ENCODE data around the gene TSTD2.
A peak's percentile ranks its signal among the peaks of the same experiment; 100 is the strongest.

TSTD2 gene

GRCh38 chr9:97572892-97573365 lies 60.2 kb downstream of the TSTD2 start:
- no peaks in the 10 kb centered on the region for H3K36me3 ChIP-seq
- no peaks in the 10 kb centered on the region for H3K9me3 ChIP-seq (ENCODE audit: severe bottlenecking)
- no peak overlapping the region for H3K4me3 ChIP-seq (ENCODE audit: low read depth, low read length)
- no peaks in the 10 kb centered on the region for H3K27me3 ChIP-seq (ENCODE audit: insufficient read depth, low read depth, severe bottlenecking)
- no peak overlapping the region for H3K27ac ChIP-seq
- peak; percentile 1 for DNase-seq
- TF ChIP-seq, protein P1, sequence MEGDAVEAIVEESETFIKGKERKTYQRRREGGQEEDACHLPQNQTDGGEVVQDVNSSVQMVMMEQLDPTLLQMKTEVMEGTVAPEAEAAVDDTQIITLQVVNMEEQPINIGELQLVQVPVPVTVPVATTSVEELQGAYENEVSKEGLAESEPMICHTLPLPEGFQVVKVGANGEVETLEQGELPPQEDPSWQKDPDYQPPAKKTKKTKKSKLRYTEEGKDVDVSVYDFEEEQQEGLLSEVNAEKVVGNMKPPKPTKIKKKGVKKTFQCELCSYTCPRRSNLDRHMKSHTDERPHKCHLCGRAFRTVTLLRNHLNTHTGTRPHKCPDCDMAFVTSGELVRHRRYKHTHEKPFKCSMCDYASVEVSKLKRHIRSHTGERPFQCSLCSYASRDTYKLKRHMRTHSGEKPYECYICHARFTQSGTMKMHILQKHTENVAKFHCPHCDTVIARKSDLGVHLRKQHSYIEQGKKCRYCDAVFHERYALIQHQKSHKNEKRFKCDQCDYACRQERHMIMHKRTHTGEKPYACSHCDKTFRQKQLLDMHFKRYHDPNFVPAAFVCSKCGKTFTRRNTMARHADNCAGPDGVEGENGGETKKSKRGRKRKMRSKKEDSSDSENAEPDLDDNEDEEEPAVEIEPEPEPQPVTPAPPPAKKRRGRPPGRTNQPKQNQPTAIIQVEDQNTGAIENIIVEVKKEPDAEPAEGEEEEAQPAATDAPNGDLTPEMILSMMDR (IDR thresholded peaks at IDR 0.05; ENCODE audit: low read depth, low read length): no peak

- H3K27me3 ChIP-seq (ENCODE audit: insufficient read depth, low read depth, severe bottlenecking): no peaks in the 10 kb centered on the region
- TF ChIP-seq, protein P1 (IDR thresholded peaks at IDR 0.05; ENCODE audit: low read depth, low read length): no peak
- H3K4me3 ChIP-seq (ENCODE audit: low read depth, low read length): no peak overlapping the region
- peak; percentile 7 for DNase-seq
- H3K36me3 ChIP-seq: no peaks in the 10 kb centered on the region
- H3K27ac ChIP-seq: no peak overlapping the region
- no peaks in the 10 kb centered on the region for H3K9me3 ChIP-seq (ENCODE audit: severe bottlenecking)
Measured at GRCh38 chr9:97572196-97572891, 60.8 kb downstream of the TSTD2 start.

DNA sequence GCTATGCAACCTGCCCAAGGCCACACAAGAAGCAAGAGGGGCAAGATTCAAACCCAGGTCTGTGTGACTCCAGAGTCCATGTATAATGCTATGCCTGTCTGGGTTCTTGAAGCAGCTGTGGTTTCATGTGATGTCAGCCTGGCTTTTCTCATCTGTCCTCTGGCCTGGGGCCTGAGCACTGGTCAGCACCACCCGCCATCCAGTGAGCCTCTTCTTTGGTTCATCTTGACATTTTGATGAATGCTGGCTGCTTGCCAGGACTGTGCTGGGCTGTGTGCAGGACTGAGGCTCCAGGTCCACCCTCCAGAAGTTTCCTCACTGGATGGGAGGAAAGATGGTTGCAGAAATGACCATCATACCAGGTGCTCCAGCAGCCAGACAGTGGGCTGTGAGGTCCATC lies 61.5 kb downstream of the TSTD2 start:
- Histone ChIP-seq H3K4me3 (ENCODE audit: low read depth, low read length) (no peak overlapping the region), H3K9me3 (ENCODE audit: severe bottlenecking) (no peaks in the 10 kb centered on the region), H3K27me3 (ENCODE audit: insufficient read depth, low read depth, severe bottlenecking) (no peaks in the 10 kb centered on the region), H3K27ac (no peak overlapping the region), H3K36me3 (no peaks in the 10 kb centered on the region)
- TF ChIP-seq, protein P1 (IDR thresholded peaks at IDR 0.05; ENCODE audit: low read depth, low read length): no peak
- DNase-seq: peak; percentile 1

DNA sequence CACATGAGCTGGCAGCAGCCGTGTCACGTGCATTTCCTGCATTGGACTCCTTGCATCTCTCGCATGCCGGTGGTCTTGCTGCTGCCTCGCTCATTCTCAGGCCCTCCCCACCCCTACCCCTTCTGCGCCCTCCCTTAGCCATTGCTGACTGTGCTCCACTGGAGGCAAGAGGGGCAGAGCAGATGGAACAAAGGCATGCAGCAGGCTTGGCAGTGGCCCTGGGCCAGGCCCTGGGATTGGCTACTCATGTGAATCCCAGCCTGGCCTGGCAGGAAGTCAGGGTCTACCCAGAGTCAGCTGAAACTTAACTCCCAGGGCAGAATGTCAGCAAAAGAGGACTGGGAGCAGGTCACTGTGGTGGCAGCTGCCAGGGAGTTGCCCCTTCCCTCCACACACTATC lies 62.3 kb downstream of the TSTD2 start:
- Histone ChIP-seq H3K36me3 (no peaks in the 10 kb centered on the region), H3K27ac (no peak overlapping the region), H3K9me3 (ENCODE audit: severe bottlenecking) (no peaks in the 10 kb centered on the region), H3K4me3 (ENCODE audit: low read depth, low read length) (no peak overlapping the region), H3K27me3 (ENCODE audit: insufficient read depth, low read depth, severe bottlenecking) (no peaks in the 10 kb centered on the region)
- peak; percentile 5 for DNase-seq
- TF ChIP-seq, protein P1 (IDR thresholded peaks at IDR 0.05; ENCODE audit: low read depth, low read length): no peak

DNA sequence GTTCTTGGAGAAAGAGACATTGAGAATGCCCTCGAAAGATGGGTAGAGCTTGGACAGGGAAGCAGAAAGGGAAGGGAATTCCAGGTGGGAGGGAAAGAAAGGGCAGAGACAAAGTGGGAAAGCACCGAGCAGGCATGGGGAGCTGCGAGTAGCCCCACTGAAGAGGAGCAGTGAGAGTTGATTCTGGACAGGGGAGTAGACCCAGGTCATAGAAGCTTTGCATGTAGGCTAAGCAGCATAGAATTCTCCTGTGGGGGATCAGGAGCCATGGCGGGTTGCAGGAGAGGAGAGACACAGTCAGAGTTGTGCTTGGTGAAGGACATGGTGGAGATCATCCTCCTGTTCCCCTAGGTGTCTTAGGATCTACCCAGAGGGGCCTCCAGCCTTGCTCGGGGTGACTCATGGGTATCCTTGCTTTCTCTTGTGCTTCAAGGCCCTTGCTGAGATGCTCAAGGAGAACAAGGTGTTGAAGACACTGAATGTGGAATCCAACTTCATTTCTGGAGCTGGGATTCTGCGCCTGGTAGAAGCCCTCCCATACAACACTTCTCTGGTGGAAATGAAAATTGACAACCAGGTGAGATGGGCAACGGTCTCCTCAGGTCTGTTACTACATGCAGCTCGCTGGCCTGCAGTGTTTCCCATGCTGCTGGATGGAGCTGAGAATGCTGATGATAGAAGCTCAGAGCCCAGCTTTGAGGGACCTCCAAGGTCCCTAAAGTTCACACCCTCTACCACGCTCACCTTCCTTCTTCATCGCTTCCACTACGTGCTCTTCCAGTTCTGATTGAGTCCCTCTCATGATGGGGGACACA lies 64.5 kb downstream of the TSTD2 start:
- H3K4me3 ChIP-seq (ENCODE audit: low read depth, low read length): no peak overlapping the region
- no peak for DNase-seq
- H3K9me3 ChIP-seq (ENCODE audit: severe bottlenecking): no peaks in the 10 kb centered on the region
- no peaks in the 10 kb centered on the region for H3K27me3 ChIP-seq (ENCODE audit: insufficient read depth, low read depth, severe bottlenecking)
- no peaks in the 10 kb centered on the region for H3K36me3 ChIP-seq
- TF ChIP-seq, protein P1 (IDR thresholded peaks at IDR 0.05; ENCODE audit: low read depth, low read length): no peak
- no peak overlapping the region for H3K27ac ChIP-seq
